ENCODE results near the gene SPOCK2.

The SPOCK2 gene

GRCh38 chr10:72094574-72094973 lies 6.2 kb upstream of the SPOCK2 start:
- Histone ChIP-seq H3K4me3 (ENCODE audit: low read length) (no peak overlapping the region), H3K27ac (ENCODE audit: low read length) (no peak overlapping the region), H3K9ac (ENCODE audit: low read length) (no peak overlapping the region), H3K79me2 (ENCODE audit: low read length) (no peaks in the 10 kb centered on the region), H4K20me1 (ENCODE audit: insufficient read depth, low read length) (no peaks in the 10 kb centered on the region), H3K36me3 (replicated peaks; ENCODE audit: low read depth, low read length) (no peaks in the 10 kb centered on the region), H3K9me3 (ENCODE audit: insufficient read depth, low read length) (no peaks in the 10 kb centered on the region), H2AFZ (ENCODE audit: low read depth, low read length) (no peak overlapping the region), H3K27me3 (ENCODE audit: low read depth, low read length) (0 out of 2 replicates have a peak, but pooled peaks cover 3% of the 10 kb centered on the region), H3K4me1 (ENCODE audit: low read length) (peaks cover 10% of the 10 kb centered on the region), H3K4me2 (ENCODE audit: low read length) (no peak overlapping the region)
- no peak for TF ChIP-seq EZH2phosphoT487 (IDR thresholded peaks at IDR 0.05; ENCODE audit: low read depth)
- TF ChIP-seq CTCF (IDR thresholded peaks at IDR 0.05; ENCODE audit: low read depth, low read length): no peak

- no peaks in the 10 kb centered on the region for H3K36me3 ChIP-seq (replicated peaks; ENCODE audit: low read depth, low read length)
- no peak for TF ChIP-seq EZH2phosphoT487 (IDR thresholded peaks at IDR 0.05; ENCODE audit: low read depth)
- no peak for TF ChIP-seq CTCF (IDR thresholded peaks at IDR 0.05; ENCODE audit: low read depth, low read length)
- H3K9ac ChIP-seq (ENCODE audit: low read length): no peak overlapping the region
- peaks cover 10% of the 10 kb centered on the region; the same call in 1 of the 2 replicates for H3K27me3 ChIP-seq (ENCODE audit: low read depth, low read length)
- H3K4me3 ChIP-seq (ENCODE audit: low read length): no peak overlapping the region
- no peak overlapping the region for H3K27ac ChIP-seq (ENCODE audit: low read length)
- no peaks in the 10 kb centered on the region for H3K9me3 ChIP-seq (ENCODE audit: insufficient read depth, low read length)
- H4K20me1 ChIP-seq (ENCODE audit: insufficient read depth, low read length): no peaks in the 10 kb centered on the region
- H2AFZ ChIP-seq (ENCODE audit: low read depth, low read length): no peak overlapping the region
- no peaks in the 10 kb centered on the region for H3K79me2 ChIP-seq (ENCODE audit: low read length)
- no peak overlapping the region for H3K4me2 ChIP-seq (ENCODE audit: low read length)
- peaks cover 18% of the 10 kb centered on the region for H3K4me1 ChIP-seq (ENCODE audit: low read length)
Measured at GRCh38 chr10:72093450-72093849, 5.1 kb upstream of the SPOCK2 start.

- Histone ChIP-seq H3K4me1 (ENCODE audit: low read length) (peaks cover 21% of the 10 kb centered on the region), H4K20me1 (ENCODE audit: insufficient read depth, low read length) (no peaks in the 10 kb centered on the region), H3K4me2 (ENCODE audit: low read length) (no peak overlapping the region), H3K79me2 (ENCODE audit: low read length) (no peaks in the 10 kb centered on the region), H3K27ac (ENCODE audit: low read length) (no peak overlapping the region), H2AFZ (ENCODE audit: low read depth, low read length) (no peak overlapping the region), H3K9ac (ENCODE audit: low read length) (no peak overlapping the region), H3K36me3 (replicated peaks; ENCODE audit: low read depth, low read length) (no peaks in the 10 kb centered on the region), H3K27me3 (ENCODE audit: low read depth, low read length) (peaks cover 14% of the 10 kb centered on the region), H3K9me3 (ENCODE audit: insufficient read depth, low read length) (no peaks in the 10 kb centered on the region), H3K4me3 (ENCODE audit: low read length) (no peak overlapping the region)
- TF ChIP-seq EZH2phosphoT487 (IDR thresholded peaks at IDR 0.05; ENCODE audit: low read depth) (no peak), CTCF (IDR thresholded peaks at IDR 0.05; ENCODE audit: low read depth, low read length) (no peak)
Measured at GRCh38 chr10:72092987-72093386, 4.6 kb upstream of the SPOCK2 start.

- Histone ChIP-seq H3K4me3 (ENCODE audit: low read length) (no peak overlapping the region), H2AFZ (ENCODE audit: low read depth, low read length) (no peak overlapping the region), H3K36me3 (replicated peaks; ENCODE audit: low read depth, low read length) (no peaks in the 10 kb centered on the region), H3K27ac (ENCODE audit: low read length) (no peak overlapping the region), H3K9ac (ENCODE audit: low read length) (no peak overlapping the region), H4K20me1 (ENCODE audit: insufficient read depth, low read length) (no peaks in the 10 kb centered on the region), H3K4me2 (ENCODE audit: low read length) (no peak overlapping the region), H3K79me2 (ENCODE audit: low read length) (no peaks in the 10 kb centered on the region), H3K9me3 (ENCODE audit: insufficient read depth, low read length) (no peaks in the 10 kb centered on the region), H3K4me1 (ENCODE audit: low read length) (peaks cover 21% of the 10 kb centered on the region), H3K27me3 (ENCODE audit: low read depth, low read length) (peaks cover 16% of the 10 kb centered on the region)
- TF ChIP-seq EZH2phosphoT487 (IDR thresholded peaks at IDR 0.05; ENCODE audit: low read depth): no peak
Measured at GRCh38 chr10:72092171-72092924, 4.0 kb upstream of the SPOCK2 start.

Measured in OCI-LY3 (cell line).